Effector CD8-positive, alpha-beta T cell (primary cell): Measurements from ENCODE around the gene SPR.
"Not testable (repeated sequence)": the region's sequence is repeated elsewhere in the genome, so short reads cannot be mapped to it uniquely, and the experiment has no call there.

Source experiments
- DNase-seq: peaks from one replicate; lab custom pipeline; 2025; lab: John Stamatoyannopoulos, UW

SPR gene

GRCh38 chr2:72888438-72889202, 1.4 kb downstream of the SPR start:
- DNase-seq = no peak

GRCh38 chr2:72889991-72890390, 2.8 kb downstream of the SPR start:
- DNase-seq = no peak

GRCh38 chr2:72891091-72891818, 4.0 kb downstream of the SPR start:
- no peak for DNase-seq

- peak; percentile 23 for DNase-seq
Measured at GRCh38 chr2:72892506-72893173, 5.4 kb downstream of the SPR start.

- DNase-seq = no peak
Measured at GRCh38 chr2:72893594-72894319, 6.5 kb downstream of the SPR start.

GRCh38 chr2:72894514-72894913, 7.3 kb downstream of the SPR start:
- no peak for DNase-seq

GRCh38 chr2:72895154-72895553, 7.9 kb downstream of the SPR start:
- no peak for DNase-seq

- DNase-seq = no peak
Measured at GRCh38 chr2:72895759-72896281, 8.6 kb downstream of the SPR start.

- no peak for DNase-seq
Measured at GRCh38 chr2:72896446-72896845, 9.2 kb downstream of the SPR start.

- DNase-seq = no peak
Measured at GRCh38 chr2:72897785-72898584, 10.8 kb downstream of the SPR start.

- no peak for DNase-seq
Measured at GRCh38 chr2:72898585-72898906, 11.3 kb downstream of the SPR start.

GRCh38 chr2:72900191-72900825, 13.1 kb downstream of the SPR start:
- no peak for DNase-seq

GRCh38 chr2:72901426-72901825, 14.2 kb downstream of the SPR start:
- no peak for DNase-seq

GRCh38 chr2:72907369-72907768, 20.2 kb downstream of the SPR start:
- not testable (repeated sequence) for DNase-seq

GRCh38 chr2:72908741-72909140, 21.5 kb downstream of the SPR start:
- DNase-seq = no peak

- no peak for DNase-seq
Measured at GRCh38 chr2:72911256-72911655, 24.0 kb downstream of the SPR start.

GRCh38 chr2:72913486-72914205, 26.4 kb downstream of the SPR start:
- DNase-seq = no peak

GRCh38 chr2:72914206-72914559, 27.0 kb downstream of the SPR start:
- DNase-seq = no peak

GRCh38 chr2:72914589-72915319, 27.5 kb downstream of the SPR start:
- no peak for DNase-seq
